Activated CD4-positive, alpha-beta T cell treated with anti-CD3 and anti-CD28 coated beads, Interleukin-2, amount 50 U/mL, for 24 hours (primary cell): Measurements from ENCODE around the gene ZNF26.
"Not testable (repeated sequence)": the region's sequence is repeated elsewhere in the genome, so short reads cannot be mapped to it uniquely, and the experiment has no call there.

Source experiments
- DNase-seq, 2 donors: peaks; one replicate each; pipeline ENCODE4 v3.0.0-alpha.2; 2020; ENCODE audit warnings: low read depth in 1 of 2, low spot score in 1 of 2

ZNF26 gene

DNA sequence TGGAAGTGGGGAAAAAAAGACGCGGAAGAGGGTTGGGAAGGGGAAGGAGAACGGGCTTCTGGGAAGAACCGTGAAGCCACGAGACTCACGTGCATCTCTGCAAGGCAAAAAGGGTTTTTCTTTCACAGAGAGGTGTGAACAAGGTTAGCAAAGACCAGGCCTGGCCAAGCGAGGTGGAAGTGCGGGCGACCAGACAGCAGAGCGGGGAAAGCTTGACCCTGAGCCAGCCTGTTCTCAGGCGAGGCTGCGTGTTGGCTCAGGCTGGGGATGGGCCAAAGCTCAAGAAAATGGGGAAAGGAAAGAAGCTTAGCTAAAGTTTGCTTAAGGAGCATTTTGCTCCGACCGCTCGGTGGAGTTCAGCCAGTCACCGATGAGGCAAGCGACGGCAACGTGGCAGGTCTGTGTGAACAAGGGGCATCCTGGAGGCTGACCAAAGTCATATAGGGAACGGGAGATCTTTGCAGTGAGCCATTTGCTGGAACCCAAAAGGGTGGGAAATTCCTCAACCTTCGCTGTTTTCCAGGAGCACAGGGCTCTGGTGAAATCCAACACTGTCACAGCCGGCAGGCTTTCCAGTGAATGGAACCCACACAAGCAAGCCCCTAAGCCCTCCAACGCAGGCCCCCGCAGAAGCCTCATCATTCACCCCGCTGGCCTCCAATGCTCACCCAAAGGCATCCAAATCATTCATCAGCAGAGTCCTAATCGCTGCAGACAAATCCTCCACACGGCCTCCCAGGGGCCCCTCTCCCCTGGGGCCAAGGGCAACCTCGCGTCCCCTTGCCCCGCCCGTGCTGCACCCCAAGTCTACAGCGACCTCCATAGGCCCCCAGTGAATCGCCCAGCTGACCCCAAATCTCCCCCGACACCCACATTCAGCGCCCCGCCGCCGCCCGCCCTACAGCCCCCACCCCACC, 30.8 kb upstream of the ZNF26 start:
- no peak for DNase-seq

DNA sequence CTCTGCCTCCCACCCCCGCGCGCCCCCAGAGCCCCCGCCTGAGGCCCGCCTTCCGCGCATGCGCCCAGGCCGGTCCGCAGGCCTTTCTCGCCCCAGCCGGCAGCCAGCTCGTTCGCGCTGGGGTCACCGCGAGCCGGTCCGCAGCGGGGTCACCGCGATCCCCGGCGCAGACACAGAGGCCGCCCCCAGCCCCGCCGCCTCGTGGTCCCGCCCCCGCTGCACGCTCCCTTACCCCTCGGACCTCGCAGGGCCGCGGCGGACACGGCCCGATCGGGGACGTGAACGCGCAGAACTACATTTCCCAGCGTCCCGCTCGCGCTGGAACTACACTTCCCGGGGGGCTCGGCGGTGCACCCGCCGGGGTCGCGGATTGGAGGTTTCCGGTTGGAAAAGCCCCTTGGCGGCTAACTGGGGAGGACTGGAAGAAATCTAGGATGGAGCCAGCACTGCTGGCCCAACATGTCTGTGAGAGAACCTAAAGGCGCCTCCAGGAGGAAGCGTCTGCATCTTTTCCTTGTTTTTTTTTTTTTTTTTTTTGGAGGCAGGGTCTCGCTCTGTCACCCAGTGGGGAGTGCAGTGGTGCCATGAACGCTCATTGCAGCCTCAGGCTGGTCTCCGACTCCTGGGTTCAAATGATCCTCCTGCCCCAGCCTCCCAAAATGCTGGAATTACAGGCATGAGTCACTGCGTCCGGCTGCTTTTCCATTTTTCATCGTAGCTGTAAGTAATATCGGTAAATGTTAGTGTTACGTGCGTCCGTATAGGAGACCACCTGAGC, 30.0 kb upstream of the ZNF26 start, which contains the start of gene ZNF605:
Gene ZNF605 (minus strand): TSS at position 296 of the 778 bp plus-strand sequence. CDS start 10,671 bp downstream, outside the sequence.
- DNase-seq: peak; percentile 70 to 79

DNA sequence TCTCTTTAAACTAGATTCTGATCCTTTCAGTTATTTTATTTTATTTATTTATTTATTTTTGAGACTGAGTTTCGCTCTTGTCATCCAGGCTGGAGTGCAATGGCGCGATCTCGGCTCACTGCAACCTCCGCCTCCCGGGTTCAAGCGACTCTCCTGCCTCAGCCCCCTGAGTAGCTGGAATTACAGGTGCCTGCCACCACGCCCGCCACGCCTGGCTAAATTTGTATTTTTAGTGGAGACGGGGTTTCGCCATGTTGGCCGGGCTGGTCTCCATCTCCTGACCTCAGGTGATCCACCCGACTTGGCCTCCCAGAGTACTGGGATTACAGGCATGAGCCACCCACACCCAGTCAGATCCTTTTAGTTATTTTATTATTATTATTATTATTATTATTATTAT, 24.4 kb upstream of the ZNF26 start:
- not testable (repeated sequence) for DNase-seq

DNA sequence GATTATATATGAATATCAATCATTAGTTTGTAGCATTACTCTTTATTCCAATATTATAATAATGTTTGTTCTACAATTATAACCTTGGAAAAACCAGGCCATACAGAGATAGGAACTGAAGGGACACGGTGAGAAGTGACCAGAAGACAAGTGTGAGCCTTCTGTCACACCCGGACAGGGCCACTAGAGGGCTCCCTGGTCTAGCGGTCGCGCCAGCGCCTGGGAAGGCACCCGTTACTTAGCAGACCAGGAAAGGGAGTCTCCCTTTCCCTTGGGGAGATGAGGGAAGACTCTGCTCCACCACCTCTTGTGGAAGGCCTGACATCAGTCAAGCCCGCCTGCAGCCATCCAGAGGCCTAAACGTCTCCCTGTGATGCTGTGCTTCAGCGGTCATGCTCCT, 22.2 kb upstream of the ZNF26 start:
- not testable (repeated sequence) for DNase-seq

DNA sequence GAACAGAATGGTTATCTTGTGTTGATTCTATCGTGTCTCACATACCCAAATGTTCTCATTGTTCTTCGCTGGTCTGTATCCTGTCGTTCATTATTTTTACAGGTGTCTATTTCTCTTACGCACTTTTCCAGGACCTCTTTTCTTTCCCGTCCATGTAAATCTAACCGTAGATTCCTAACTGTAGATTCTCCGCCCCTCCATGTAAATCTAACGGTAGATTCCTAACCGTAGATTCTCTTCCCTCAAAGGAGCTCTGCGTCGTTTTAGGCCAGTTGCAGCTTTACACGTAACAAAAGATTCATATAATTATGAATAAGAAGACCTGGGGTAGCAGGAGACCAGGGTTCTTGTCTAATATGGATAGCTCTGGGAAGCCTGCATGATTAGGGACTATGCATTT, 20.4 kb upstream of the ZNF26 start:
- no peak for DNase-seq

DNA sequence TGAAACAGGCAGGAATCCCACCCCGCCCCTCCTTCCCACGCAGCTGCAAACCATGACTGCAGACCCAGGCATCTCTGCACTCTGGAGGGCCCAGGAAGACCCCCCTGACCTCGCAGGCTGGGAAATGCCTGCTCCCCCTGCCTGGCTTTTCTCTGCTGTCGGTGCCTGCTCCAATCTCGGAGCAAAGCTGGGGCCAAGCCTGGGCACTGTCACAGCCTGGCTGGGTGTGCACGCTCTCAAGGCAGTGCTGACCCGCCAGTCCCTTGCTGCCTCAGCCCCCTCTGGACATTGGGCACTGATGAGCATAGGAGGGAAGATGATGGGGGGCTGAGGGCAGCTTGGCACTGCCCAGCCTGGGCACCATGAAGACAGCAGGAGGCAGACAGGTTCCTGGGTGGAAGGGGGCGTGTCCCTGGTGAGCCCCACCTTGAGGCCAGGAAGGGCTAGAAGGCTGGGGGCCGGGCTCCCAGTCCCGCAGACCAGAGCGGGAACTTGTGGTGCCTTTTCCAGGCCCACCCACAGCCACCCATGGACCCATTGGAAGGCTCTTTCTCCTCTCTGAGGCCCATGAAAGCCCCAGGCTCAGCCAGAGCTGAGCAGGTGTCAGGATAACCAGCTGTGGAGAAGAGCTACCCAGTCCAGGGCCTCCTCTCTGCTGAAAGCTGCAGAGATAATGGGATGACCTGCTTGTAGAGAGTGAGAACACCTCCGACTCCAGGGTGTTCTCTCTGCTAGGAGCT, 19.3 kb upstream of the ZNF26 start:
- DNase-seq: no peak

DNA sequence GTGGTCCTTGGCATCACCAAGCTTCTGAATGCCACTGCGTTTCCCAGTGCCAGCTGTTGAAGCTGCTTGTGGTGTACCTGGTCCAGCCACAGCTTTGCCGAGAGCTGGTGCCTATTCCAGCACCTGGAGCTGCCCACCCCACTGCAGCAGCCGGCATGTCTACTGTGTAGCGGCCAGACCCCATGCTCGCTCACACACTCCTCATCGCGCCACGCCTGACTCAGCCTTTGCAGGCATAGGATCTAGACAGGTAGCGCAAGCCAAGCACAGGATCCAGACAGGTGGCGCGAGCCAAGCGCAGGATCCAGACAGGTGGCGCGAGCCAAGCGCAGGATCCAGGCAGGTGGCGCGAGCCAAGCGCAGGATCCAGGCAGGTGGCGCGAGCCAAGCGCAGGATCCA, 18.4 kb upstream of the ZNF26 start:
- no peak for DNase-seq

DNA sequence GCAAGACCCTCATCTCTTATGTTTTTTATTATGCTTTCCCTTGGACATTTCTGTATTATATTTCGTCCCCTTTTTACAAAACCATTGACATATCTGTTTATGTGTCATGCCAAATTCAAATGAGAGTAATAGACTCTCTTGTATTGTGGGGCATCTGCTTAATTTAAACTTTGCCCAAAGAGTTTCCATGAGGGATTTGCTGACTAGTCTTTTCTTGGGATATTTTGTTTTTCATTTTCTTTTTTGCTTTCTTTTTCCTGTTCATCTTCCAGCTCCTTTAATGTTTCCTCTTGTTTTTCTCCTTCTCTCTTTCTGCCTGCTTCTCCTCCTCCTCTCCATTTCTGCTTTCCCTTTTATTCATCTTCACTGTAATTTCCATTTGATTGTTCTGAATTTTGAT, 13.8 kb upstream of the ZNF26 start:
- no peak for DNase-seq

DNA sequence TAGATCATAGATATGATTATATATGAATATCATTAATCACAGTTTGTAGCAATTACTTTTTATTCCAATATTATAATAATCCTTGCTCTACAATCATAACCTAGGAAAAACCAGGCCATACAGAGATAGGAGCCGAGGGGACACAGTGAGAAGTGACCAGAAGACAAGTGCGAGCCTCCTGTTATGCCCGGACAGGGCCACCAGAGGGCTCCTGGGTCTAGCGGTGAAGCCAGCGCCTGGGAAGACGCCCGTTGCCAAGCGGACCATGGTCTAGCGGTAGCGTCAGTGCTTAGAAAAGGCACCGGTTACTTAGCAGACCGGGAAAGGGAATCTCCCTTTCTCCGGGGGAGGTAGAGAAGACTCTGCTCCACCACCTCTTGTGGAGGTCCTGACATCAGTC, 9.3 kb upstream of the ZNF26 start:
- not testable (repeated sequence) for DNase-seq

DNA sequence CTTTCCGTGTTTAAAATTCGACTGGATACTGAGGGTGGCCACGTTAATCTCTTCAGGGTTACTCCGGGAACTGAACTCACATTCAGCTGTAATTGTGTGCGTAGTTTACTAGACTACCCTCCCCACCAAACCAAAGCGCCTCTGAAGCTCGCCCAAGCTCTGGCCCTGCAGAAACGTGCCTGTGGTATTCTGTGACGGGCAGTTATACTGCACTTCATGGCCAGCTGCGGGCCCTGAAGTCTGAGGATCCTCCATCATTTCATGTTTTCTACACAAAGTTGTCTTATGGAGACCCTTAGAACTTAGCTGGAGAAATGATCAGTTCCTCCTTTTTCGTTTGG, 688 bp downstream of the ZNF26 start:
- no peak for DNase-seq

DNA sequence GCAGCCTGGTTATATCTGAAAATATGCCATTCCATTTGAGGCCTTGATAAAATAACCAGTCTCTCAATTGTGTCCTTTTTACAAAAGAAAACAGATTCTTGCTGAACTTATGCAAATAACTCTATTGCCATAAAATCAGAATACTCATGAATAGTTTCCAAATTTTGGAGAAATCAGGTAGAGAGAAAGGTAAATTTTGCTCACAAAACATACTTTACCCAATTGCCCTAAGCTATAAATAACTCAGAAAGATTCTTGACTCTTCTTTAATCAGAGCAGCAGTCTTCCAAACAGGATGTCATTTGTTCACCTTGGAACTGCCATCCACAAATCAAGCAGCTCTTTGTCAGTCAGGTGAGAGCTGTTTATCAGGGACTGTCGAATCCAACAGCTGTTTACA, 12.6 kb downstream of the ZNF26 start:
- DNase-seq: no peak

DNA sequence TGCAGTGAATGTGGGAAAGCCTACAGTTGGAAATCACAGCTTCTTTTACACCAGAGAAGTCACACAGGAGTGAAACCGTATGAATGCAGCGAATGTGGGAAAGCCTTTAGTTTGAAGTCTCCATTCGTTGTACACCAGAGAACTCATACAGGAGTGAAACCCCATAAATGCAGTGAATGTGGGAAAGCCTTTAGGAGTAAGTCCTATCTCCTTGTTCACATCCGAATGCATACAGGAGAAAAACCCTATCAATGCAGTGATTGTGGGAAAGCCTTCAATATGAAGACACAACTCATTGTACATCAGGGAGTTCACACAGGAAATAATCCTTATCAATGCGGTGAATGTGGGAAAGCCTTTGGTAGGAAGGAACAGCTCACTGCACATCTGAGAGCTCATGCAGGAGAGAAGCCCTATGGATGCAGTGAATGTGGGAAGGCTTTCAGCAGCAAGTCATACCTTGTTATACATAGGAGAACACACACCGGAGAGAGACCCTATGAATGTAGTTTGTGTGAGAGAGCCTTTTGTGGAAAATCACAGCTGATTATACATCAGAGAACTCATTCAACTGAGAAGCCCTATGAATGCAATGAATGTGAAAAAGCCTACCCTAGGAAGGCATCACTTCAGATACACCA, 24.6 kb downstream of the ZNF26 start:
- DNase-seq: no peak

DNA sequence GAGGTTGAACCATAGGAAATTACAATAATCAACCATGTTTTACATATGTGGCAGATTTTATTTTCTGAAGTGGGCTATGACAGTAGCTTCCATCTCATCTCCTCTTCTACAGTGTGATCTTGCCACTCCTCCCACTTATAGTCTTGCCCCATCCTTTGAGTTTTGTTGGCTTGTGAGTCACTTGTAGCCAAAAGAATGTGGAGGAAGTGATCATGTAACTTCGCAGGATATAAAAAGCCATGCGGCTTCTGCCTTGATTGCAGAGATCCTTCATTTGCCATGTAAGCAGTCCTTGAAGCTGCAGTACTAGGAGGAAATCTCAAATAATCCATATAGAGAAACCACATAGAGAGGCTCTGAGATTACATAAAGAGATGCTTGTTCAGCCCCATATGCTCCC, 37.4 kb downstream of the ZNF26 start:
- no peak for DNase-seq

DNA sequence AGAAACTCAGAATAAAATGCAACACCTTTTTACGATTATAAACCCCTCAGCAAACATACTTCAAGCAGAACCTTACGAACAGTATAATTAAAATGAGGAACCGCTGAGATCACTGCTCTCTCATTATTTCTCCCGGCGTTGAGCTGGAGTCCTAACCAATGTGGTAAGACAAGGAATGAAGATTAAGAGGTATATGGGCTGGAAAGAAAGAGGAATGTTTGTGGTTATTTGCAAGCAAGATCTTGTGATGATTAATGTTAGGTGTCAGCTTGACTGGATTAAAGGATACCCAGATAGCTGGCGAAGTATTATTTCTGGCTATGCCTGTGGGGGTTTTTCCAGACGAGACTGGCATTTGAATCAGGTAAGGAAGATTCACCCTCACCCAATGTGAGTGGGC, 40.8 kb downstream of the ZNF26 start:
- DNase-seq: no peak

DNA sequence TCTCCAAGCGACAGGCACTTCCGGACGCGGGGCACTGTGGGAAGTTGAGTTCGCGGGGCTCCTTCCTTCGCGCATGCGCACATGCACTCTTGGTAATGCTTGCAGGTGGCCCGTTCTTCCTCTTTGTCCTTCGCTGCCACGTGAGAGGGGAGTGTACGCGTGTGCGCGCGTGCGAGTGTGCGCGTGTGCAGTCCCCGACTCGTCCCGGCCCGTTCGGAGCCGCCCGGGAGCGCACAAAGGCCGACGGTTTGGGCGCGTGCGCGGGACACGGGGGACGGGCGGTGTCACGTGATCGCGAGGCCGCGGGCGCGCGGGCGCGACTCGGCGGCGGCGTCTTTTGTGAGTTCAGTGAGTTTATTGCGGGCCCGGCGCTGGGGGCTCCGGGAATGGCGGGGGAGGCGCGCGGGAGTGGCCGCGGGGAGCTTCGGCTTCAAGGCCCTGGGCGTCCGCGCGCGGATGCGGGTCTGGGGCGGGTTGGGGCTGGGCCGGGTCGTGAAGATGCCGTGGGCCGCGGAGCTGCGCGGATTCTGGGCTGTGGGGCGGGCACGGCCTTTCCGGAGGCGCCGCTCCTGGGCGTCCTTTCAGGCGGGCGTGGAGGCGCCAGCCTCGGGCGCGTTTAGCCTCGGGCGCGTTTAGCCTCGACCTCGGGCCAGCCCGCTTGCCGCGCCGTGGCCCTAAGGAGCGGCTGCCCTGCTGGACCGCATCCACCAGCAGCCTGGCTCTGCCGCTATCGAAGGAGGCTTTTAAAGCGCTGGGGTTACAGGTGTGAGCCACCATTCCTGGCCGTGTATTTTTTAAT, 51.2 kb downstream of the ZNF26 start, which contains the start of gene ZNF84:
Gene ZNF84 (plus strand): TSS at position 303 of the 799 bp plus-strand sequence. CDS start 3,959 bp downstream, outside the sequence.
- DNase-seq: peak; percentile 93 to 98

DNA sequence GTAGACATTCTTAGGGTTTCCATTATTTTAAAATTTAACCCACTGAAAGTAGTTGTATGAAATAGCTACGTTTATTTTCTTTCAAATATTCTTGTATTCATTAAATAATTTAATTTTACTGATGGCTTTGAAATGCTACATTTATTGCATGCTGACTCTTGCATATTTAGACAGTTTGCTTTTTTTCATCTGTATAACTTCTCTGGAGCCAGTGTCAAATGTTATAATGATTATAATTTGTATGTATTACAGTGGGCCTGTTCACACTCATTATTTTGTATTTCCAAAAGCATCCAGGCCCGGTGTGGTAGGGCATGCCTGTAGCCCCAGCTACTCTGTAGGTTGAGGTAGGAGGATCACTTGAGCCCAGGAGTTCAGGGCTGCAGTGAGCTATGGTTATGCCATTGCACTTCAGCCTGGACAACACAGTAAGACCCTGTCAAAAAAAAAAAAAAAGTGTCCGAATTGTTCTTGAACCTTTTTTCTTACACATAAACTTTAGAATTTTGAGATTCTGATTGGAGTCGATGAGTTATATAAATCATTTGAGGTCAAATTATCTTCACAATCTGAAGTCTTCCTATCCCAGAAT, 52.0 kb downstream of the ZNF26 start:
- DNase-seq: no peak

DNA sequence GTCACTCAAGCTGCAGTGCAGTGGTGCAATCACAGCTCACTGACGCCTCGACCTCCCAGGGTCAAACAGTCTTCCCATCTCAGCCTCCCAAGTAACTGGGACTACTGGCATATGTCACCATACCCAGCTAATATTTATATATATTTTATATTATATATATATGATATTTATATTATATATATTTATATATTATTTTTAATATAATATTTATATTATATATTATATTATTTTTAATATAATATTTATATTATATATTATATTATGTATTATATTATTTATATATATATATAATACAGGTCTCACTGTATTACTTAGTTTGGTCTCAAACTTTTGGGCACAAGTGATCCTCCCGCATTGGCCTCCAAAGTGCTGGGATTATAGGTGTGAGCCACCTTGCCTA, 60.5 kb downstream of the ZNF26 start:
- no peak for DNase-seq

DNA sequence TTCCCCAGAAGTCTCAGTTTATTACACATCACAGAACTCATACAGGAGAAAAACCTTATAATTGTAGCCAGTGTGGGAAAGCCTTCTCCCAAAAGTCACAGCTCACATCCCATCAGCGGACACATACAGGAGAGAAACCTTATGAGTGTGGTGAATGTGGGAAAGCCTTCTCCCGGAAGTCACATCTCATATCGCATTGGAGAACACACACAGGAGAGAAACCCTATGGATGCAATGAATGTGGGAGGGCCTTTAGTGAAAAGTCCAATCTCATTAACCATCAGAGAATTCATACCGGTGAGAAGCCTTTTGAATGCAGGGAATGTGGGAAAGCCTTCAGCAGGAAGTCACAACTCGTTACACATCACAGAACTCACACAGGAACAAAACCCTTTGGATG, 71.3 kb downstream of the ZNF26 start:
- DNase-seq: no peak

DNA sequence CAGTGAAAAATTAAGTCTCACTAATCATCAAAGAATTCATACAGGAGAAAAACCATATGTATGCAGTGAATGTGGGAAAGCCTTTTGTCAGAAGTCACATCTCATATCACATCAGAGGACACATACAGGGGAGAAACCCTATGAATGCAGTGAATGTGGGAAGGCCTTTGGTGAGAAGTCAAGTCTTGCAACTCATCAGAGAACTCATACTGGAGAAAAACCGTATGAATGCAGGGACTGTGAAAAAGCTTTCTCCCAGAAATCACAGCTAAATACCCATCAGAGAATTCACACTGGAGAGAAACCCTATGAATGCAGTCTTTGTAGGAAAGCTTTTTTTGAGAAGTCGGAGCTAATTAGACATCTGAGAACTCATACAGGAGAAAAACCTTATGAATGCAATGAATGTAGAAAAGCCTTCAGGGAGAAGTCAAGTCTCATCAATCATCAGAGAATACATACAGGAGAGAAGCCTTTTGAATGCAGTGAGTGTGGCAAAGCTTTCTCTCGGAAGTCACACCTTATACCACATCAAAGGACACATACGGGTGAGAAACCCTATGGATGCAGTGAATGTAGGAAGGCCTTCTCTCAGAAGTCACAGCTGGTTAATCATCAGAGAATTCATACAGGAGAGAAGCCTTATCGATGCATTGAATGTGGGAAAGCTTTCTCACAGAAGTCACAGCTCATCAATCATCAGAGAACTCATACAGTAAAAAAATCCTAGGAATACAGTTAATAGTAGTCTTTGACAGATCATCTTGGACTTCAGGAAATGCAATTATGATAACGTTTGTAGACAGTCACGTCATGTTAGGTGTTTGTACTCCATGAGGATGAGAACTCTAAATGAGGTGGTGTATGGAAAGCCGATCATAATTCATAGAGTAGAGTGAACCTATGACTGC, 72.3 kb downstream of the ZNF26 start:
- DNase-seq: no peak
